Epithelial cell of proximal tubule (primary cell): Measurements from ENCODE around the gene KAT6B. TPM values are rescaled to one million over a fixed set of nuclear protein-coding genes. Genes with fewer than 3 reads are reported as not detected.

ENCODE experiments used
- DNase-seq: peaks from one replicate; pipeline ENCODE4 v3.0.0-alpha.2; 2011; ENCODE audit warnings: low read depth
- H3K4me3 ChIP-seq: 2 replicates; pipeline ENCODE4 v1.5.1; 2011; ENCODE audit warnings: low read depth, mild to moderate bottlenecking, low read length
- CTCF ChIP-seq: conservative IDR thresholded peaks from 2 replicates; pipeline ENCODE4 v1.5.1; 2012; ENCODE audit warnings: low read depth, mild to moderate bottlenecking, low read length
- total RNA-seq: library from RNA; depleted of rRNA; stranded (reverse); fragments of >200 nt; gene quantifications from 2 replicates; pipeline ENCODE4 v1.2.3, GENCODE V29; 2015

The KAT6B gene
- total RNA-seq, 1 donor from 2014 or later, result 10.1 TPM

DNA sequence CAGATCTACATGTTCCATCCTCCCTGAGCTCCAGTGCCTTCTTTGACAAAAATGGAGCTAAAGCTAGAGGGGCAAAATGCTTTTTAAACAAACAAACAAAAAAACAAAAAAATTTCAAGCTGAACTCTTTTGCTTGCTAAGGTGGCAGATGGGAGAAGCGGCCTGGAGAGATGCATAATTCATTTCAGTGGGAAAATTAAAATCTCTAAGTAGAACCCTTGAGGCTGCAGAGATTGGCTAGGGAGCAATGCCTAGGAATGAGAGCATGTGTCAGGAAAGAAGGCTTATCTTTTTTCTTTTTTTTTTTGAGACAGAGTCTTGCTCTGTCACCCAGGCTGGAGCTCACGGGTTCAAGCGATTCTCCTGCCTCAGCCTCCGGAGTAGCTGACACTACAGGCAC lies 238.7 kb downstream of the KAT6B start:
- no peak for TF ChIP-seq CTCF
- no peak overlapping the region for H3K4me3 ChIP-seq
- DNase-seq, result no peak

- no peak for TF ChIP-seq CTCF
- no peak for DNase-seq
- no peak overlapping the region for H3K4me3 ChIP-seq
Measured at GRCh38 chr10:75066271-75066670, 239.9 kb downstream of the KAT6B start.

- no peak overlapping the region for H3K4me3 ChIP-seq
- DNase-seq, result no peak
- TF ChIP-seq CTCF, result no peak
Measured at GRCh38 chr10:75067272-75067671, 240.9 kb downstream of the KAT6B start.

GRCh38 chr10:75068523-75068922 lies 242.1 kb downstream of the KAT6B start:
- no peak overlapping the region for H3K4me3 ChIP-seq
- TF ChIP-seq CTCF, result no peak

GRCh38 chr10:75070476-75070875 lies 244.1 kb downstream of the KAT6B start:
- TF ChIP-seq CTCF, result no peak
- H3K4me3 ChIP-seq, result no peak overlapping the region
- DNase-seq, result no peak

More at GRCh38 chr10:75068523-75068922, 242.1 kb downstream of the KAT6B start:
- DNase-seq, result no peak

GRCh38 chr10:75070961-75071428 lies 244.6 kb downstream of the KAT6B start:
- DNase-seq, result no peak
- H3K4me3 ChIP-seq, result no peak overlapping the region
- TF ChIP-seq CTCF, result no peak

DNA sequence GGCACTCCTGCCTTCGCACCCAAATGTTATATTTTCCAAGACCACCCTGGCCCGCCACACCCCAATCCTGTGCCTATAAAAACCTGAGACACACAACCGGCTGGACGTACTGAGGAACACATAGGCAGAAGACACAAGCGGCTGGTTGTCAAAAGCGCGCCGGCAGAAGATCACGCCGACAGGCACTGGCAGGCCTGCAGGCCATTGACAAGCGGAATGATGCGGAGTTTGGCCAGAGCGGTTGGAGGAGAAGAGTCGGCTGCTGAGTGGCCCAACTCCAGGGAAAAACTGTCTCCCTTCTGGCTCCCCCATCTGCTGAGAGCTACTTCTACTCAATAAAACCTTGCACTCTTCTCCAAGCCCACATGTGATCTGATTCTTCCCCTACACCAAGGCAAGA lies 245.4 kb downstream of the KAT6B start:
- no peak for DNase-seq
- H3K4me3 ChIP-seq, result no peak overlapping the region
- no peak for TF ChIP-seq CTCF
